ENCODE results near the gene ITGB6. TPM values are rescaled to one million over a fixed set of nuclear protein-coding genes. Genes with fewer than 3 reads are reported as not detected.

Gene ITGB6
- total RNA-seq, 1 experiment from 2014 or later = not detected

DNA sequence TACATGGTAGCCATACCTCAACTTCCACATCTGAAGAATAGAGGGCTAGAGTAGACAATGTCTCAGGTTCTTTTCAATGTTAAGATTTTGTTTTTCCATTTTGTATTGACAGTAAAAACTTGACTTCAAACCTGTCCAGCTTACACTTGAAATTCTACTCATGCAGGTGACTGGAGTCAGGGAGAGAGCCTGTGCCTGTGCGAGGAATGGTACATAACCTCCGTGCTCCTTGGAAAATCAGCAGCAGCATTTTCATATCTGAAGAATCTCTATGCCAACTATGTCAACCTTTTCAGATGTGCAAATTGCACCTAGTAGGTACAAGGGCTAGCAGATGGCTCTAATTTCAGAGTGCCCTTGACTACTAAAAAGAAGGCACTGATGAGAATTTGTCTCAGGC, 139.8 kb downstream of the ITGB6 start (continued):
- TF ChIP-seq, protein P1, sequence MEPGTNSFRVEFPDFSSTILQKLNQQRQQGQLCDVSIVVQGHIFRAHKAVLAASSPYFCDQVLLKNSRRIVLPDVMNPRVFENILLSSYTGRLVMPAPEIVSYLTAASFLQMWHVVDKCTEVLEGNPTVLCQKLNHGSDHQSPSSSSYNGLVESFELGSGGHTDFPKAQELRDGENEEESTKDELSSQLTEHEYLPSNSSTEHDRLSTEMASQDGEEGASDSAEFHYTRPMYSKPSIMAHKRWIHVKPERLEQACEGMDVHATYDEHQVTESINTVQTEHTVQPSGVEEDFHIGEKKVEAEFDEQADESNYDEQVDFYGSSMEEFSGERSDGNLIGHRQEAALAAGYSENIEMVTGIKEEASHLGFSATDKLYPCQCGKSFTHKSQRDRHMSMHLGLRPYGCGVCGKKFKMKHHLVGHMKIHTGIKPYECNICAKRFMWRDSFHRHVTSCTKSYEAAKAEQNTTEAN (CRISPR knock-in tag; IDR thresholded peaks at IDR 0.05) = no peak

DNA sequence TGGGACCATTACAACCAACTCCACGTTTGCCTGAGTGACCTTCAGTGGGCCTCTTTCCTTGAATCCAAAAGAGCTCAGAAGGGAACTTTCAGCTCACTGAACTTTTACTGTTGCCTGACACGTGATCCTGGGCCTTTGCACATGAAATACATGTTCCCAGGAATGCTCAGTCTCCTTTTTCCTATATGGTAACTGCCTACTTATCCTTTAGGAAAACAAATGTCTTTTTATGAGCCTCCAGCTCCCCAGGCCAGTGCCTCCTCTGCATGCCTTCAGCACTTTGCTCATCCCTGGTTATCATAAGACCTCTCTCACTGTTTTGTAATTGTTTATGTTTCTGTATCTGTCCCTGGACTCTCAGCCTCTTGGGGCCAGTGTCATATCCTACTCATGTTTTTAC, 142.7 kb downstream of the ITGB6 start:
- ChIA-PET CTCF (no interaction called here), POLR2A (no interaction called here)

DNA sequence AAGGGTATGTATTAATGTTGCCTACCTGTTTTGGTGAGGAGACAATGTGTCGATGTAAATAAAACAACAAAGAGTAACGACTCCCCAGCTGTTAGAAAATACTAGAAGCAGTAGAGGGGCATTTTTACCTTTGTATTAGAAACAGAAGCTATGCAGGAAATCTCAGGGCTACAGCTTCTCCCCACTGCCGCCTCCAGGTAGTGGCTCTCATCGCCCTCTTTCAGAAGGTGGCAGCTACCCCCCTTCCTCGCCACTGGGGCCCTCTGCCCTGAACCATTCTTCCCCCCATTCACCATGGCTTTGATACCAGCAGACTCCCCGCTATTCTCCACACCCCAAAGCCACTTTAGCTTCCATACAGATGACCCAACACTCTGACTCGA, 144.4 kb downstream of the ITGB6 start:
- peaks cover 9% of the 10 kb centered on the region for H3K9me3 Mint-ChIP-seq
- H3K36me3 Mint-ChIP-seq = no peaks in the 10 kb centered on the region
- H3K27ac Mint-ChIP-seq = no peak overlapping the region
- DNase-seq (ENCODE audit: low spot score) = no peak
- H3K4me3 Mint-ChIP-seq = no peak overlapping the region
- TF ChIP-seq, protein P2, sequence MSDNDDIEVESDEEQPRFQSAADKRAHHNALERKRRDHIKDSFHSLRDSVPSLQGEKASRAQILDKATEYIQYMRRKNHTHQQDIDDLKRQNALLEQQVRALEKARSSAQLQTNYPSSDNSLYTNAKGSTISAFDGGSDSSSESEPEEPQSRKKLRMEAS (CRISPR knock-in tag; IDR thresholded peaks at IDR 0.05) = 0 out of 2 replicates have a peak, but pooled peaks have one; percentile 4
- TF ChIP-seq JAZF1 (CRISPR knock-in tag; IDR thresholded peaks at IDR 0.05) = no peak
- CTCF ChIA-PET = interaction anchor here (0.8 to 2.3 kb wide), 8 partner anchors 11 to 373 kb away, joined by 3 to 12 read pairs (median 3); no protein-coding TSS in a partner anchor
- POLR2A ChIA-PET = no interaction called here
- H3K27me3 Mint-ChIP-seq (ENCODE audit: low read depth) = peaks cover 20% of the 10 kb centered on the region
- H3K4me1 Mint-ChIP-seq = peaks cover 47% of the 10 kb centered on the region
- peak; percentile 66 for ATAC-seq

More for the DNA sequence above, 142.7 kb downstream of the ITGB6 start:
- no peak for TF ChIP-seq NR3C1 (CRISPR knock-in tag; conservative IDR thresholded peaks at IDR 0.05; ENCODE audit: low read depth)
- TF ChIP-seq TCF7 (CRISPR knock-in tag; IDR thresholded peaks at IDR 0.05; ENCODE audit: low read depth) = no peak
- ATAC-seq = no peak
- H3K9me3 Mint-ChIP-seq = peaks cover 9% of the 10 kb centered on the region
- no peak for DNase-seq (ENCODE audit: low spot score)
- peaks cover 35% of the 10 kb centered on the region for H3K4me1 Mint-ChIP-seq
- no peak overlapping the region for H3K27ac Mint-ChIP-seq
- H3K4me3 Mint-ChIP-seq = no peak overlapping the region
- H3K27me3 Mint-ChIP-seq (ENCODE audit: low read depth) = peaks cover 31% of the 10 kb centered on the region
- no peaks in the 10 kb centered on the region for H3K36me3 Mint-ChIP-seq

DNA sequence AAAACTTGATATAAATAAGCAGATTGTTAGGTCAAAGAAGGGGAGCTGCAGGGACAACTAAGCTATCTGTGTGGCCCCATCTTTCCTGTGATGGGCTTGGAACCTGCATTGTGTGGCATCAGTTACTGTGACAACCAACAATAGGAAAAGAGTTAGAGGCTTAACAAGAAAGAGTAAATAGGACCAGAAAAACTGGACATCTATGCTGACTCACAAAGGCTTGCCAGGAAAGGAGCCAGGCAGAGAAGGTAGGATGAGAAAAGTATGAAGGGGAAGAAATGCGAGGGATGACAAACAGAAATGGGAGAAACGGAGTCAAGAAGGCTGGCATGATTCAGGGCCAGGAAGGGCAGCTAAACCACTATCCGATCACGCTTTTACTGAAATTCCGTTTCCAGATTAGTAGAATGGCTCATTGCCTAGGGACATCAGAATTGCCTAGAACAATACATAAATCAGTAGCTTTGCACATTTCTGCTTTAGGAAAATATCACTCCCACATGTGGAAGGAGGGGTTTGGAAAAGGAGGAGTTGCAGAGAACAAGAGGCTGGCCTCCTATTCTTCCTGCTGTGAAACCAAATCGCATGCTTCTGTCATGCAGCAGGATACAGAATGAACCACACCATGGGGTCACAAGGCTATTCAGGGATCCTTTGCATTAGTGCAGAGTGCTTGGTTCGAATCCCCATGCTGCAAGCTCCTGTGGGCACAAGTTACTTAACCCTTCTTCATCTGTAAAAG, 144.9 kb downstream of the ITGB6 start:
- POLR2A ChIA-PET = no interaction called here
- no peak overlapping the region for H3K27ac Mint-ChIP-seq
- CTCF ChIA-PET = interaction anchor here (0.8 to 2.3 kb wide), 7 partner anchors 10 to 374 kb away, joined by 3 to 12 read pairs (median 3); no protein-coding TSS in a partner anchor

DNA sequence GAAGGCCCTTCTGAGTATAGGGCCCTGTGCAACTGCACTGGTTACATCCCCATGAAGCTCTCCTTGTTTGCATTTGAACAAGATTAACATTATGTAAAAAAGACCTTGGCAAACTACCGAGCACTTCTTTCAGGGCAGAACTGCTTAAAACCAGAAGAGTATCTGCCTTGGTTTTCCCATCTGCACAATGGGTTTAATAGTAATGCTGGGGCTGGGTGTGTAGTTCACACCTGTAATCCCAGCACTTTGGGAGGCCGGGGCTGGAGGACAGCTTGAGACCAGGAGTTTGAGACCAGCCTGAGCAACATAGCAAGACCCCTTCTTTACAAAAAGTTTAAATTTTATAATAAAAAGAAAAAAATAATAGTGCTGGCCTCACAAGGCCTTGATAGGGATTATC, 146.1 kb downstream of the ITGB6 start:
- peaks cover 8% of the 10 kb centered on the region for H3K27me3 Mint-ChIP-seq (ENCODE audit: low read depth)
- H3K9me3 Mint-ChIP-seq = peaks cover 5% of the 10 kb centered on the region
- DNase-seq (ENCODE audit: low spot score) = no peak
- ChIA-PET POLR2A (no interaction called here), CTCF (interaction anchor here (2.3 kb wide), 1 partner anchor 9 kb away, joined by 12 read pairs; no protein-coding TSS in a partner anchor)
- H3K4me1 Mint-ChIP-seq = peaks cover 47% of the 10 kb centered on the region
- no peak overlapping the region for H3K4me3 Mint-ChIP-seq
- TF ChIP-seq JUN (CRISPR knock-in tag; IDR thresholded peaks at IDR 0.05) = no peak
- TF ChIP-seq, protein P3, sequence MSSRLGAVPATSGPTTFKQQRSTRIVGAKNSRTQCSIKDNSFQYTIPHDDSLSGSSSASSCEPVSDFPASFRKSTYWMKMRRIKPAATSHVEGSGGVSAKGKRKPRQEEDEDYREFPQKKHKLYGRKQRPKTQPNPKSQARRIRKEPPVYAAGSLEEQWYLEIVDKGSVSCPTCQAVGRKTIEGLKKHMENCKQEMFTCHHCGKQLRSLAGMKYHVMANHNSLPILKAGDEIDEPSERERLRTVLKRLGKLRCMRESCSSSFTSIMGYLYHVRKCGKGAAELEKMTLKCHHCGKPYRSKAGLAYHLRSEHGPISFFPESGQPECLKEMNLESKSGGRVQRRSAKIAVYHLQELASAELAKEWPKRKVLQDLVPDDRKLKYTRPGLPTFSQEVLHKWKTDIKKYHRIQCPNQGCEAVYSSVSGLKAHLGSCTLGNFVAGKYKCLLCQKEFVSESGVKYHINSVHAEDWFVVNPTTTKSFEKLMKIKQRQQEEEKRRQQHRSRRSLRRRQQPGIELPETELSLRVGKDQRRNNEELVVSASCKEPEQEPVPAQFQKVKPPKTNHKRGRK (CRISPR knock-in tag; IDR thresholded peaks at IDR 0.05; ENCODE audit: borderline replicate concordance) = no peak
- no peak for TF ChIP-seq ESRRA (CRISPR knock-in tag; IDR thresholded peaks at IDR 0.05; ENCODE audit: borderline replicate concordance)
- TF ChIP-seq TEAD4 (CRISPR knock-in tag; IDR thresholded peaks at IDR 0.05) = no peak
- TF ChIP-seq, protein P4, sequence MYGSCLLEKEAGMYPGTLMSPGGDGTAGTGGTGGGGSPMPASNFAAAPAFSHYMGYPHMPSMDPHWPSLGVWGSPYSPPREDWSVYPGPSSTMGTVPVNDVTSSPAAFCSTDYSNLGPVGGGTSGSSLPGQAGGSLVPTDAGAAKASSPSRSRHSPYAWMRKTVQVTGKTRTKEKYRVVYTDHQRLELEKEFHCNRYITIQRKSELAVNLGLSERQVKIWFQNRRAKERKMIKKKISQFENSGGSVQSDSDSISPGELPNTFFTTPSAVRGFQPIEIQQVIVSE (CRISPR knock-in tag; IDR thresholded peaks at IDR 0.05; ENCODE audit: borderline replicate concordance) = no peak
- TF ChIP-seq ZNF263 (CRISPR knock-in tag; IDR thresholded peaks at IDR 0.05; ENCODE audit: low read depth) = no peak
- no peak for TF ChIP-seq ZNF317 (CRISPR knock-in tag; IDR thresholded peaks at IDR 0.05; ENCODE audit: borderline replicate concordance, low read depth)
- no peak for TF ChIP-seq CBFB (CRISPR knock-in tag; IDR thresholded peaks at IDR 0.05; ENCODE audit: low read depth)
- no peak for TF ChIP-seq FOXP1 (CRISPR knock-in tag; IDR thresholded peaks at IDR 0.05; ENCODE audit: borderline replicate concordance)
- TF ChIP-seq, protein P5, sequence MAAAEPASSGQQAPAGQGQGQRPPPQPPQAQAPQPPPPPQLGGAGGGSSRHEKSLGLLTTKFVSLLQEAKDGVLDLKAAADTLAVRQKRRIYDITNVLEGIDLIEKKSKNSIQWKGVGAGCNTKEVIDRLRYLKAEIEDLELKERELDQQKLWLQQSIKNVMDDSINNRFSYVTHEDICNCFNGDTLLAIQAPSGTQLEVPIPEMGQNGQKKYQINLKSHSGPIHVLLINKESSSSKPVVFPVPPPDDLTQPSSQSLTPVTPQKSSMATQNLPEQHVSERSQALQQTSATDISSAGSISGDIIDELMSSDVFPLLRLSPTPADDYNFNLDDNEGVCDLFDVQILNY (CRISPR knock-in tag; IDR thresholded peaks at IDR 0.05) = no peak
- no peak for ATAC-seq
- no peak overlapping the region for H3K27ac Mint-ChIP-seq
- no peaks in the 10 kb centered on the region for H3K36me3 Mint-ChIP-seq

More for the DNA sequence above, 144.9 kb downstream of the ITGB6 start:
- peak; percentile 44 for DNase-seq (ENCODE audit: low spot score)
- TF ChIP-seq, protein P6, sequence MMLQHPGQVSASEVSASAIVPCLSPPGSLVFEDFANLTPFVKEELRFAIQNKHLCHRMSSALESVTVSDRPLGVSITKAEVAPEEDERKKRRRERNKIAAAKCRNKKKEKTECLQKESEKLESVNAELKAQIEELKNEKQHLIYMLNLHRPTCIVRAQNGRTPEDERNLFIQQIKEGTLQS (CRISPR knock-in tag; conservative IDR thresholded peaks at IDR 0.05) = no peak
- no peak for TF ChIP-seq FOXK1 (CRISPR knock-in tag; IDR thresholded peaks at IDR 0.05)
- no peak for TF ChIP-seq SP1 (CRISPR knock-in tag; conservative IDR thresholded peaks at IDR 0.05)
- no peak for TF ChIP-seq ELF4 (CRISPR knock-in tag; IDR thresholded peaks at IDR 0.05; ENCODE audit: low read depth)
- TF ChIP-seq, protein P2 (CRISPR knock-in tag; IDR thresholded peaks at IDR 0.05) = 0 out of 2 replicates have a peak, but pooled peaks have one; percentile 30
- peak; percentile 10; the same call in 1 of the 2 replicates for TF ChIP-seq TEAD1 (CRISPR knock-in tag; IDR thresholded peaks at IDR 0.05)
- TF ChIP-seq ZNF423 (CRISPR knock-in tag; IDR thresholded peaks at IDR 0.05) = peak; percentile 90
- H3K4me3 Mint-ChIP-seq = no peak overlapping the region
- peaks cover 47% of the 10 kb centered on the region for H3K4me1 Mint-ChIP-seq
- peak; percentile 77 for ATAC-seq
- peaks cover 9% of the 10 kb centered on the region for H3K9me3 Mint-ChIP-seq
- H3K27me3 Mint-ChIP-seq (ENCODE audit: low read depth) = peaks cover 15% of the 10 kb centered on the region
- H3K36me3 Mint-ChIP-seq = no peaks in the 10 kb centered on the region

Measured in WTC11 (cell line).